Activated CD8-positive, alpha-beta memory T cell treated with anti-CD3 and anti-CD28 coated beads, Interleukin-2, amount 50 U/mL, for 24 hours (primary cell): Measurements from ENCODE around the gene CDK19.
"Not testable (repeated sequence)": the region's sequence is repeated elsewhere in the genome, so short reads cannot be mapped to it uniquely, and the experiment has no call there.

Experiments used
- DNase-seq: peaks from one replicate; pipeline ENCODE4 v3.0.0-alpha.2; 2020; ENCODE audit errors: extremely low read depth

CDK19 gene

DNA sequence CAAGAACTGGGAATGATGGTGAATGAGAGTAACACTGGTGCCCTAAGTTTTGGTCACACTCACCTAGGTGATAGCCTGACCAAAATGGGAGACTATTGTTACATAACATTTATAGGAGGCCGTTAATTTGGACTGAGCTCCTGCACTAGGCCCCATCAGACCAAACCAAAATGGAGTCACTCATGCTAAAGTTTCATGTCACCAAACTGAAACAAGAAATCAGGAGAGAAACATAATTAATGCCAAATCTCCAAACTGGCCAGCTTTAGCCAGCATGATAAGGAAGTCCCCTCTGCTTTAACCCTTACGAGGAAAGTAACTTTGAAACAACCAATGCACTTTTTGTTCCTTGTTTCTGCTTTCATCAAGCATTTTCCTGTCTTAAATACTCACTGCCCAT, 227.9 kb downstream of the CDK19 start:
- no peak for DNase-seq

DNA sequence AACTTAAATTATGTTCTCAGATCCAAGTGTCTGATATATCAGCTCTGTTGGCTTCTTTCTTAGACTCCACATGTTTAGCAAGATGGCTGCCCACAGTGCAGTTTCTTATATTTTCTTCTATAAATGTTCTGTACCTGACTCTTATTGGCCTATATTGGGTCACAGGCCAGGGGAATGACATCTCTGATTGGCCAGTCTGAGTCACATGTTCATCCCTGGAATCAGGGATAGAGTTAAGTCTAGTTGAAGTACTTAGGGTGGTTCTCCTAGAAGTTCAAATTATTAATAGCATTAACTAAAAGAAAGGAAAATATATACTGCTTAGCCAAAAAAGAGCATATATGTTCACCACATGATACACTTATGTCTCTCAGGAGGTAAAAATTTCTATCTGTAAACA, 233.6 kb downstream of the CDK19 start:
- DNase-seq: no peak

DNA sequence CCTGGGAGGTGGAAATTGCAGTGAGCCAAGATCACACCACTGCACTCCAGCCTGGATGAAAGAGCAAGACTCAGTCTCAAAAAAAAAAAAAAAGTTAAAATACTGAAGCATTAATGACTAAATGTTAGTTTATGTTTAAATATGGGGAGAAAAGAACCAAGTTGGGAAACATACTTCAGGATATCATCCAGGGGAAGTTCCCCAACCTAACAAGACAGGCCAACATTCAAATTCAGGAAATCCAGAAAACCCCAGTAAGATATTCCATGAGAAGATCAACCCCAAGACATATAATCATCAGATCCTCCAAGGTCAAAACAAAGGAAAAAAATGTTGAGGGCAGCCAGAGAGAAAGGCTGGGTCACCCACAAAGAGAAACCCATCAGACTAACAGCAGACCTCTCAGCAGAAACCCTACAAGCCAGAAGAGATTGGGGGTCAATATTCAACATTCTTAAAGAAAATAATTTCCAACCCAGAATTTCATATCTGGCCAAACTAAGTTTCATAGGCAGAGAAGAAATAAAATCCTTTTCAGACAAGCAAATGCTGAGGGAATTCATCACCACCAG, 237.6 kb downstream of the CDK19 start:
- DNase-seq: not testable (repeated sequence)

DNA sequence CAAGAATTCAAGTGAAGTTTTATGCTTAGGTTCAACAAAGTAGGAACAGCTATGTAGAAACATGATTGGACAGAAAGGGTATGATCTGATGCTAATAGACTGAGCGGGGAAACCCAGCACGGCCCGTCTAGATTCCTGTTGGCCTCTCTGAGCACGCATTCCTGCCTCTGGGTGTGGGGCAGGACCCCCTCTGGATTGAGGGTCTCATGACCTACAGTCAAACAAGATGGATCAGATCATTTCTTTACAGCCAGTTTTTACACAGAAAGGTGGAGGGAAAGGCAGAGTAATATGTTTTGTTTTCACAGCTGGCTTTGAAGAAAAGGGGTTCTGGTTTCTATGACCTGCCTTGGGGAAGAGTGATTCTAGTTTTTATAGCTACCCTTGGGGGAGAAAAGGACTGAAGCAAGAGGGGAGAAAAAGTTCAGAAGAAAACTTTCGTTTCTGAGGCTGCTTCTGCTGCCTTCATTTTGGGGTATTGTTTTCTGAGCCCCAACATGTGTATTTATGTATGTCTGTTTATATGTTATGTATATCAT, 239.3 kb downstream of the CDK19 start:
- DNase-seq: no peak

DNA sequence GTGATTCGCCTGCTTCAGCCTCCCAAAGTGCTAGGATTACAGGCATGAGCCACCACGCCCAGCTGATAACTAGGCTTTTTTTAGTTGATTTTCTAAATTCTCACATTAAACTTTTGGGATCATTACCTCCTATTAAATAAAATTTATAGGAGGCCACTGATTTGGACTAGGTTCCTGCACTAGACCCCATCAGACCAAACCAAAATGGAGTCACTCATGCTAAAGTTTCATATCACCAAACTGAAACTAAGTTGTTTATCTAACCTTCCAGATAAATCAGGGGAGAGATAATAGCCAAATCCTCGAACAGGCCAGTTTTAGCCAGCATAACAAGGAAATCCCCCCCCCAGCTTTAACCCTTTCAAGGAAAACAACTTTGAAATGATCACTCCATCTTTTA, 240.5 kb downstream of the CDK19 start:
- no peak for DNase-seq

DNA sequence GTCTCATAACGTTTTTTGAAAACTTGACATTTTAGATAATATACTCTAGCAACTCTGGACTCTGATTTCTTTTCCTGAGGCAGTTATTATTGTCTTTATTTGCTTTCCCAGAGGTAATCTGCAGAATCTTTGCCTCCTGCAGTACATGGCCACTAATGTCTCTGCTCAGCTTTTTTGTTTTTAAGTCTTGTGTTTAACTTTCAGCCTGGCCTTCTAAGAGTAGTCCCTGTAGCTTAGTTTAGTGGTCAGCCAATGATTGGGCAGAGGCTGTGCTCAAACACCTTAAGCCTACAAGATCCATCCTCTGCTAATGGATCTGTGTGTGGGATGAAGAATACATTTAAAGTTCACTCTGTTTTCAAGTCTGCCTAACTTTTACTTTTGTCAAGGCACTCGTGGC, 241.7 kb downstream of the CDK19 start:
- DNase-seq: no peak

DNA sequence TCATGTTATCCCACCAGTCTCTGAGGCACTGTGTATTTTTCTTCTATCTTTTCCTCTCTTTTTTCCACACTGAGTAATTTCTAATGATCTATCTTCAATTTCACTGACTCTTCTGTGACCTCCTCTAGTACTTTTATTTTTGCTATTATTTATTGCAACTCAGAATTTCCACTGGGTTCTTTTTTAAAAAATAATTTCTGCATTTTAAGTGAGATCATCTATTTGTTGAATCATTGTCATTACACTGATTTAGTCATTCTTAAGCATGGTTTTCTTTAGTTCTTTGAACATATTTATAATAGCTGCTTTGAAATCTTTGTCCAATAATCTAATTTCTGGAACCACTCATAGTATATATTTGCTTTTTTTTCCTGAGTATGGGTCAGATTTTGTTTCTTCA, 242.1 kb downstream of the CDK19 start:
- no peak for DNase-seq

DNA sequence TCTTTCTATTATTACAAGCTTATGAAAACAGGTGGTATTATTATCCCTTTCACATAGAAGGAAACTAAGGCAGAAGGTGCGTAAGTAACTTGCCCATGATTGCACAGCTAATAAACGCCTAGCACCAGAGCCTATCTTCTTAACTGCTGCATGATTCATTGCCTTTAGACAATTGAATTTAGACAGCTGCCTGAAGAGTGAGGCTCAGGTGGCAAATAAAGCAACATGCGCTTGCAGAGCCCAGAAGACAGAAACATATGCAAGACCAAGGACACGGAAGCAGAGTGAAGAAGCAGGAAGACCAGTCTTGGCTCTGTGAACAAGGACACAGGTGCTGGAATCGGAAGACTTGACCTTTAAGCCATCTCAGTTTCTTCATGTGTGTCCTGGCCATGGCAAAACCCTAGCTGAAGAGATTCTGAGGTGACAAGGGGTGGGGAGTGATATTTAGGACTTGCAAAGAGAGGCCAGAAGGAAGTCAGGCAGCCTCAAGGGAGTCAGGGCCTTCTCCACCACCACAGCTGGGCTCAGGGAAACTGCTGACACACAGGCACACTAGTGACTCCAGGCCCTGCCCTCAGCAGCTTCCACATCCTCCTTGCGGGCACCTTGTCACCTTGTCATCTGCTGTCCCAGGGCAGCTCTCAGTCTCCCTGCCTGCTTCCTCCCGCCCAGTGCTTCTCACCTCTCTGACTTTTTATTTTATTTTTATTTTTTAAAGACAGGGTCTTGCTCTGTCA, 247.1 kb downstream of the CDK19 start:
- DNase-seq: no peak

DNA sequence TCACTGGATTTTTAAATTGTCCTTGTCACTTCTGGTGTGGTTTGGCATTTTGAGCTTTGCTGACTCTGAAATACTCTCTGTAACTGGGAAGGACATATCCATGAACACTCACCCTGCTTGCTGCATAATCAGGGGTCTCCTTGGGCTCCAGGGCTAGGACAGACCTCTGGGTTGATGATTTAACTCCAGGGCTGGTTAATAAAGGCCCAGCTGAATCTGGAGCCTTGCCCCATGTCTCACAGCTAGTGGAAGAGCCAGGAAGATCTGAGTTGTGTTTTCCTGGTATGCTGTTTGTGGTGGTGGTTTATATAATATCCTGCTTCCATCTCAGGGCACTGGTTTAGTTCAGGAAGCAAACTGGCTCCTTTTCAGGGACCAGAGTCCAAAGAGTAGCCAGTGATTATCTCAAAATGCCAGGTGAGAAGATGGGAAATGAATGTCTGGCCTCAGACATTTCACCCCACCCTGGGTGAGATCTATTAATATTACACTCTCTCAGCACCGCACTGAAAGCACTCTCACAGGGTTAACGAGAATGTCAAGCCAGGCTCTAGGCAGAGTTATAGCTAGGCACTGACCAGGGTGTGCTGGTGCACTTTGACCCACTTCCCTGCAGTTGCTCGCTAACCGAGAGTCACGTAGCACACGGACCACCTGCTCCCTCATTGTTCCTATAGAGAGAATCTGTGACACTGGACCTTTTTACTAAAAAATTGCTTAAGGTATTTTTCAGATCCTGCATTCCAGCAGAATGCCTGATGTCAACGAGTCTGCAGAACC, 248.7 kb downstream of the CDK19 start:
- DNase-seq: no peak

DNA sequence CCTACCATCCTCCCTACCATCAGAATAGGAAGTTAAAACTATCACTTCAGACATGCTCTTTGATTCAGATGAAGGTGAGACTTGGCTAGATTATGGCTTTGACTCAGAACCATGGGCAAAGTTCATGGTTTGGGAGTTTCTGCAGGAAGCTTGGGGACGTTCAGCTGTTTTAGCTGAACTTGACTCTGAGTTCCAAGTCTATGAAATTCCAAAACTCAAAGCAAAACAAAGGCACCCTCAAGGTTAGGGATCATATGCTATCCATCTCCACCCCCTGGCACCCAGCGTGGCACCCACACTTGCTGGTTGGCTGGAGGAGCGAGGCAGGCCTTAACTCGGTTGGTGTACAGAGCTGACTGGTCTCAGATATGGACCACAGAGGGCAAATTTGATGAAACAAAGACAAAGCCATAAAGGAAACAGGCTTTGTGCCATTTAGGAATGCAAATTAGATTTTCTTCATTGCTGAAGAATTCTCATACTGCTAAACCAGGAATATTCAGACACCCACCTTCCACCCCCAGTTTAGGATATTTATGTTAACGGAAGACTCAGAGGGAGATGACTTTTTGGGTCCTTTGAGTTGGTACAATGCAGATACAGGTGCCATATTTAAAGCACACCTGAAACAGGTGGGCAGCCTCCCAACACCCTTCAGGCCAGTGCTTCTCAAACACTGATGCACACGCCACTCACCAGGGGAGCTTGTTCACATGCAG, 250.4 kb downstream of the CDK19 start:
- DNase-seq: no peak

DNA sequence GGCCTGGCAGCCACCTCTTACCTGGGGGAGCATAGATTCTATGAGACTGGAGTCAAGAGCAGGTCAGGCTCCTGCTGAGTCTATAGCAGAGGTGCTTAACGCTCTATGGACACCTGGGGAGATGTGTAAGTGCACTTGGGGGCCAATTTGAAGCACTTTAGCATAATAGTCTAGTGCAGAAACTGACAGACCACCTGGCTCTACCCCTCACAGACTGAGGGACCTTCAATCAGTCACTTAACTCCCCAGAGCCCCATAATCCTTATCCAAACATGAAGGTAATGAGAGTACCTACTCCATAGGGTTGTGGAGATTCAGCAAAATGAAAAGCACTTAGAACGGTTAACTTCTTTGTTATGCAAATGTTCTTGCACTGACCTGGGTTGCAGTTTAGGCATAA, 251.6 kb downstream of the CDK19 start:
- DNase-seq: no peak

DNA sequence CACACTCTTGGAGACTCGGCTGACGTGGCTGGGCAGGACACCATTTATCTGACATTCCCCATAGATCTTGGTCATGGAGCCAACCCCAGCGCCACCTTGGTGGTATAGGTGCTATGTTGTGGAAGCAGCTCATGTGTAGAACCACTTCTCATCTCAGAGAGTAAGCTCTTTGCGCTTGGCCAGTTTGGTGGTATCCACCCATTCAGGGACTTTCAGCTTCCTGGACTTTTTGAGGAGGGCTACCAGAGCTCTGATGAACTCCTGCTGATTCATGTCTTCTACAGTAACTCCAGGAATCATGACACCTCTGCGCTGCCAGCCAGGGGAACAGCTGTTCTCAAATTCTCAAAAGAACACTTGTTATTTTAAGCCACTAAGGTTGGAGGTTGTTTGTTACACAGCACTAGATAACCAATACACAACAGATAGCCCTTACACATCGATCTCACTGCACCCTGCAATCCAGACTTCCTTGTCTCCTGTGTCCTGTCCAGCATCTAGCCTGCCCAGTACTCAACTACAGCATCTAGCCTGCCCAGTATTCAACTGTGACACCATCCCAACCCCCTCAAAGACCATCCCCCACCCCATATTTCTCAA, 252.9 kb downstream of the CDK19 start:
- DNase-seq: no peak

DNA sequence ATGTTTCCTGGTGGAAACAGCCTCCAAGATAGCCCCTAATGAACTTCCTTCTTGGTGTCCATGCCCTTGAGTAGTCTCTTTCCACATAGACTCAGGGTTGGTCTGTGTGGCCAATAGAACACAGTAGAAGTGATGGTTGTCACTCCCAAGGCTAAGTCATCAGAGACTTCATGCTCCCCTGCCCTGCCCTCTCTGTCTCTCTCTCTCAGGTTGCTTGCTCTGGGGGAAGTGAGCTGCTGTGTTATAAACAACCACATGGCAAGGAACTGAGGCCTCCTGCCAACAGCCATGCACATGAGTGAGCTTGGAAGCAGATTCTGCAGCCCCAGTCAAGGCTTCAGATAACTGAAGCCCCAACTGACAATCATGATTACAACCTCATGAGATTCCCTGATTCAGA, 253.6 kb downstream of the CDK19 start:
- DNase-seq: no peak

DNA sequence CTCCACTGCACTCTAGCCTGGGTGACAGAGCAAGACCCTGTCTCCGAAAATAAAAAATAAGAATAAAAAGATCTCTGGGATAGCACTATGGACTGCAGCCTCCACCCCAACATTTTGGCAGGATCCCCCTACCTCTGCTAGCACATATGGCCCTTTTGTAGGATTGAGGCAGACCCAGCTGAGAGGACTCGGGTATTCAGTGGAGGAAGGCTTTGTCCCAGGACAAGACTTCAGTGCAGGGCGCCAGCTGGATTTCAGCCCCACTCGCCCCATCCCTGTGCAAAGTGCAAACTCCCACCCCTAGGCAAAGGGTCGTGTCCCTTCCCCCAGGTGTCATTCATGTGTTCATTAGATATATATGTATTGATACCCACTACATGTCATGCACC, 254.3 kb downstream of the CDK19 start:
- no peak for DNase-seq

DNA sequence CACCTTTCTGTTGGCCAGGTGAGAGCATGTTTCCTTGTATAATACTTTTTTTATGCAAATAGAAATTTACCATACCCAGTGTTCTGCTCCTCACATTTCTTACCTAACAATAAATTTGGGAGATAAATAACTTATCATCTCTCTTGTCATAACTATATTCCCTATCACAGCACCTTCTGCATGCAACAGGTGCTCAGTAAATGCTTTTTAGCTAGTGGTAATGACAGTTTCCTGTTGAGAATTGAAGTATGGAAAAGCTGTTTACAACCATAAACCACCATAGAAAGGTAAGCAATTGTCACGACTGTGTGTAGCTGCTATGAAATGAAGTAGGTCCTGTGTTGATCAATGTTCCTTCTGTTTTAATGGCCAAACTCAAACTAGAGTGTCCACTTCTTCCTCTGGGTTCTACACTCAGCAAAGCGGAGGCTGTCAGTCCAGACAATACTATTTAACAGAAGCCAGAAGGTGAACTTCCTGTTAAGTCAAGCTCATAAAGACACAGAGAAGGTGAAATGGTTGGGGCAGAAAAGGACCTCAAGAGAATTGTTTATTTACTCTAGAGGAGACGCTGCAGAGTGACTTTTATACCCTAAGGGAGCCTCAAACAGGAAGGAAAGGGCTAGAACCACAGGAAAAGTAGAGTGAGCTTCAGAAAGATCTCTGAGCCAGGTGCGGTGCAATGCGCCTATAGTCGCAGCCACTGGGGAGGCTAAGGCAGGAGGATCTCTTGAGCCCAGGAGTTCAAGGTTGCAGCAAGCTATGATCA, 254.8 kb downstream of the CDK19 start:
- no peak for DNase-seq
